ENCODE data around the gene RNU4-1.

The RNU4-1 gene

GRCh38 chr12:120301962-120302815, 9.2 kb upstream of the RNU4-1 start, which contains the start of gene SIRT4:
SIRT4 (plus strand) TSS chr12:120302321; CDS start chr12:120303562, 1,241 bp downstream.
- ATAC-seq: peak; percentile 98
- TF ChIP-seq TCF4 (CRISPR knock-in tag; IDR thresholded peaks at IDR 0.05; ENCODE audit: borderline replicate concordance): peak; percentile 84; the same call in 1 of the 2 replicates
- no peak for TF ChIP-seq OSR1 (CRISPR knock-in tag; IDR thresholded peaks at IDR 0.05)
- TF ChIP-seq ISL1 (CRISPR knock-in tag; IDR thresholded peaks at IDR 0.05): 0 out of 2 replicates have a peak, but pooled peaks have one; percentile 5
- TF ChIP-seq ZFP3 (CRISPR knock-in tag; IDR thresholded peaks at IDR 0.05): no peak

DNA sequence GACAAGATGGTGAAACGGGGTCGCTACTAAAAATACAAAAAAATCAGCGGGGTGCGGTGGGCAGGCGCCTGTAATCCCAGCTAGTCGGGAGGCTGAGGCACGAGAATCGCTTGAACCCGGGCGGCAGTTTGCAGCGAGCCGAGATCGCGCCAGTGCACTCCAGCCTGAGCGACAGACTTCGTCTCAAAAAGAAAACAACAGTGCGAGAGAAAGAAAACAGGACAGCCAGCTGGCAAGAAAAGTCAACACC, 701 bp downstream of the RNU4-1 start:
- TF ChIP-seq OSR1 (CRISPR knock-in tag; IDR thresholded peaks at IDR 0.05): no peak
- peak; percentile 8 for ATAC-seq

DNA sequence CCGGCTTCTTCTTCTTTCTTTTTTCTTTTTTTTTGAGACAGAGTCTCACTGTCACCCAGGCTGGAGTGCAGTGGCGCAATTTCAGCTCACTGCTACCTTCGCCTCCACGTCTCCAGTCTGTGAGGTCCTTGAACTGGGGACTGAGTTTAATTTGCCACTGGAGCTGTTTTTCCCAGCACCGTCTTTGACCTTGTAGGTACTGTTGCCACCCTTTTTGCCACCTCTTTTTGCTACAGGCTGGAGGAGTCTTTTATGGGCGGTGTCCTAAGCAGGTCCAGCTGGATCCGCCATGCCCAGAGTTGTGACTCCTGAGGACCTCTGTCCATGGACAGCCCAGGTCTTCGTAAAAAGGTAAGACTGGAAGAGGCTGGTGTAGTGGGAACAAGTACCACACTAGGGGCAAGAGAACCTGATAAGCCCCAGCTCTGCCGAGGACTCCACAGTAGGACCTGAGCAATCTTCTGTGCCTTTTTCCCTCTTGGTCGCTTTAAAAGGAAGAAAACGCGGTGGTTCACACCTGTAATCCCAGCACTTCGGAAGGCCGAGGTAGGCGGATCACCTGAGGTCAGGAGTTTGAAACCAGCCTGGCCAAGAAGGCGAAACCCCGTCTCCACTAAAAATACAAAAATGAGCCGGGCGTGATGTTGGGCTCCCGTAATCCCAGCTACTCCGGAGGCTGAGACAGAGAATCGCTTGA, 2.3 kb downstream of the RNU4-1 start:
- peak; percentile 5 for ATAC-seq
- TF ChIP-seq TOX (CRISPR knock-in tag; IDR thresholded peaks at IDR 0.05; ENCODE audit: borderline replicate concordance): no peak
- no peak for TF ChIP-seq BACH2 (CRISPR knock-in tag; IDR thresholded peaks at IDR 0.05; ENCODE audit: borderline replicate concordance)
- no peak for TF ChIP-seq OSR1 (CRISPR knock-in tag; IDR thresholded peaks at IDR 0.05)
- TF ChIP-seq ZC3H10 (CRISPR knock-in tag; IDR thresholded peaks at IDR 0.05): no peak
- no peak for TF ChIP-seq ZFP30 (CRISPR knock-in tag; IDR thresholded peaks at IDR 0.05)
- no peak for TF ChIP-seq RARB (CRISPR knock-in tag; IDR thresholded peaks at IDR 0.05)
- no peak for TF ChIP-seq TSHZ2 (CRISPR knock-in tag; IDR thresholded peaks at IDR 0.05)
- TF ChIP-seq ARNTL (CRISPR knock-in tag; IDR thresholded peaks at IDR 0.05; ENCODE audit: borderline replicate concordance, low read depth): no peak
- TF ChIP-seq CREB5 (CRISPR knock-in tag; IDR thresholded peaks at IDR 0.05; ENCODE audit: low read depth): no peak
- no peak for TF ChIP-seq SNAI2 (CRISPR knock-in tag; IDR thresholded peaks at IDR 0.05)
- TF ChIP-seq ZNF565 (CRISPR knock-in tag; conservative IDR thresholded peaks at IDR 0.05; ENCODE audit: low read depth): no peak
- TF ChIP-seq, protein P1, sequence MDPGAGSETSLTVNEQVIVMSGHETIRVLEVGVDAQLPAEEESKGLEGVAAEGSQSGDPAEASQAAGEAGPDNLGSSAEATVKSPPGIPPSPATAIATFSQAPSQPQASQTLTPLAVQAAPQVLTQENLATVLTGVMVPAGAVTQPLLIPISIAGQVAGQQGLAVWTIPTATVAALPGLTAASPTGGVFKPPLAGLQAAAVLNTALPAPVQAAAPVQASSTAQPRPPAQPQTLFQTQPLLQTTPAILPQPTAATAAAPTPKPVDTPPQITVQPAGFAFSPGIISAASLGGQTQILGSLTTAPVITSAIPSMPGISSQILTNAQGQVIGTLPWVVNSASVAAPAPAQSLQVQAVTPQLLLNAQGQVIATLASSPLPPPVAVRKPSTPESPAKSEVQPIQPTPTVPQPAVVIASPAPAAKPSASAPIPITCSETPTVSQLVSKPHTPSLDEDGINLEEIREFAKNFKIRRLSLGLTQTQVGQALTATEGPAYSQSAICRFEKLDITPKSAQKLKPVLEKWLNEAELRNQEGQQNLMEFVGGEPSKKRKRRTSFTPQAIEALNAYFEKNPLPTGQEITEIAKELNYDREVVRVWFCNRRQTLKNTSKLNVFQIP (CRISPR knock-in tag; IDR thresholded peaks at IDR 0.05; ENCODE audit: borderline replicate concordance, low read depth): no peak
- no peak for TF ChIP-seq TCF4 (CRISPR knock-in tag; IDR thresholded peaks at IDR 0.05; ENCODE audit: borderline replicate concordance)
- no peak for TF ChIP-seq ESRRG (CRISPR knock-in tag; IDR thresholded peaks at IDR 0.05)
- no peak for TF ChIP-seq ZFP3 (CRISPR knock-in tag; IDR thresholded peaks at IDR 0.05)
- no peak for TF ChIP-seq PPARA (CRISPR knock-in tag; IDR thresholded peaks at IDR 0.05; ENCODE audit: borderline replicate concordance)
- no peak for TF ChIP-seq ISL1 (CRISPR knock-in tag; IDR thresholded peaks at IDR 0.05)
- no peak for TF ChIP-seq ZNF70 (CRISPR knock-in tag; IDR thresholded peaks at IDR 0.05)
- TF ChIP-seq CSDC2 (CRISPR knock-in tag; IDR thresholded peaks at IDR 0.05): no peak

DNA sequence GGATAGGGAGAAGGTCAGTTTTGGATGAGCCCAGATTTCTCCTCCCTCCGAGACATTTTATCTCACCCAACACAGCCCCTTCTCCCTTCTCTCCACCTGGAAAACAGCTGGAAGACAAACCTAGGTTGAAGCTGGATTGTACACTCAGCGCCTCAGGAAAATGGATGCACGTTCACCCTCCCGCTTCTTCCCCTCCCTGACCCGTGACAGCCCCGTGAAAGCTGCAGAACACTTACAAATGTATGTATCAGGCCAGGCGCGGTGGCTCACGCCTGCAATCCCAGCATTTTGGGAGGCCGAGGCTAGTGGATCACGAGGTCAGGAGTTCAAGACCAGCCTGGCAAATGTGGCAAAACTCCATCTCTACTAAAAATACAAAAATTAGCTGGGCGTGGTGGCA, 5.5 kb downstream of the RNU4-1 start:
- no peak for ATAC-seq
- TF ChIP-seq ZNF70 (CRISPR knock-in tag; IDR thresholded peaks at IDR 0.05) (no peak), RARB (CRISPR knock-in tag; IDR thresholded peaks at IDR 0.05) (no peak), ESRRG (CRISPR knock-in tag; IDR thresholded peaks at IDR 0.05) (no peak), GLIS3 (CRISPR knock-in tag; IDR thresholded peaks at IDR 0.05) (no peak), BACH2 (CRISPR knock-in tag; IDR thresholded peaks at IDR 0.05; ENCODE audit: borderline replicate concordance) (no peak), TCF4 (CRISPR knock-in tag; IDR thresholded peaks at IDR 0.05; ENCODE audit: borderline replicate concordance) (no peak), ZNF8 (CRISPR knock-in tag; IDR thresholded peaks at IDR 0.05) (no peak), CREB5 (CRISPR knock-in tag; IDR thresholded peaks at IDR 0.05; ENCODE audit: low read depth) (no peak), ZFP3 (CRISPR knock-in tag; IDR thresholded peaks at IDR 0.05) (no peak), CSDC2 (CRISPR knock-in tag; IDR thresholded peaks at IDR 0.05) (no peak), TOX (CRISPR knock-in tag; IDR thresholded peaks at IDR 0.05; ENCODE audit: borderline replicate concordance) (no peak), ZNF565 (CRISPR knock-in tag; conservative IDR thresholded peaks at IDR 0.05; ENCODE audit: low read depth) (no peak), OSR1 (CRISPR knock-in tag; IDR thresholded peaks at IDR 0.05) (no peak), TSHZ2 (CRISPR knock-in tag; IDR thresholded peaks at IDR 0.05) (no peak), PPARA (CRISPR knock-in tag; IDR thresholded peaks at IDR 0.05; ENCODE audit: borderline replicate concordance) (no peak), ZFP30 (CRISPR knock-in tag; IDR thresholded peaks at IDR 0.05) (no peak)
- TF ChIP-seq, protein P1 (CRISPR knock-in tag; IDR thresholded peaks at IDR 0.05; ENCODE audit: borderline replicate concordance, low read depth): no peak

Measured in SK-N-SH treated with all-trans-retinoic acid at 6 μM for 48 hours (cell line).